Karpas-422 (cell line): ENCODE measurements around the gene SIK1. TPM values are rescaled to one million over a fixed set of nuclear protein-coding genes. Genes with fewer than 3 reads are reported as not detected.
"Not testable (repeated sequence)": the region's sequence is repeated elsewhere in the genome, so short reads cannot be mapped to it uniquely, and the experiment has no call there.

Experiments used
- DNase-seq: peaks from one replicate; pipeline ENCODE4 v3.0.0-alpha.2; 2015
- H2AFZ ChIP-seq: fragments of 200-600 bp; sonication (generic); 2 replicates; pipeline ENCODE4 v1.6.1; 2014; ENCODE audit warnings: antibody characterized with exemption, low read length, mixed read lengths
- H3K27ac ChIP-seq: fragments of 200-600 bp; sonication (generic); 2 replicates; pipeline ENCODE4 v1.5.1; 2014; ENCODE audit warnings: mild to moderate bottlenecking, low read length, moderate library complexity
- H3K27me3 ChIP-seq: fragments of 200-600 bp; sonication (generic); 2 replicates; pipeline ENCODE4 v1.6.1; 2014; ENCODE audit warnings: low read length, mixed read lengths
- H3K36me3 ChIP-seq: fragments of 200-600 bp; sonication (generic); 2 replicates; pipeline ENCODE4 v1.6.1; 2014; ENCODE audit warnings: low read length, mixed read lengths; ENCODE audit not compliant: insufficient read depth
- H3K4me1 ChIP-seq: fragments of 200-600 bp; sonication (generic); 2 replicates; pipeline ENCODE4 v1.6.1; 2014; ENCODE audit warnings: mild to moderate bottlenecking, low read length, mixed read lengths
- H3K4me2 ChIP-seq: fragments of 200-600 bp; sonication (generic); 2 replicates; pipeline ENCODE4 v1.6.1; 2014; ENCODE audit warnings: low read length, low read depth, mild to moderate bottlenecking; ENCODE audit not compliant: poor library complexity, severe bottlenecking
- H3K4me3 ChIP-seq: fragments of 200-600 bp; sonication (generic); 2 replicates; pipeline ENCODE4 v1.5.1; 2014; ENCODE audit warnings: mild to moderate bottlenecking, antibody characterized with exemption, low read length, mixed read lengths
- H3K79me2 ChIP-seq: fragments of 200-600 bp; sonication (generic); 2 replicates; pipeline ENCODE4 v1.6.1; 2014; ENCODE audit warnings: mild to moderate bottlenecking, low read length, mixed read lengths
- H3K9ac ChIP-seq: fragments of 200-600 bp; sonication (generic); 2 replicates; pipeline ENCODE4 v1.6.0; 2014; ENCODE audit warnings: low read length
- H3K9me2 ChIP-seq: fragments of 200-600 bp; sonication (generic), shearing (Covaris generic); replicated peaks from 2 replicates; pipeline ENCODE4 v1.6.0; 2014; ENCODE audit warnings: mild to moderate bottlenecking, low read length, moderate library complexity; ENCODE audit not compliant: insufficient read depth
- H3K9me3 ChIP-seq: fragments of 300-700, 200-600 bp; sonication (generic); 2 replicates; pipeline ENCODE4 v1.6.1; 2014; ENCODE audit warnings: low read length, mixed read lengths
- H4K20me1 ChIP-seq: fragments of 200-600 bp; sonication (generic); 2 replicates; pipeline ENCODE4 v1.6.1; 2014; ENCODE audit warnings: mild to moderate bottlenecking, antibody characterized with exemption, low read length, low read depth; ENCODE audit not compliant: insufficient read depth
- total RNA-seq: library from RNA; depleted of rRNA; stranded (reverse); fragments of >200 nt; shearing (Covaris generic); gene quantifications from 2 replicates; pipeline ENCODE4 v1.2.3, GENCODE V29; 2014; ENCODE audit warnings: low replicate concordance; rRNA removed

The SIK1 gene
- total RNA-seq = 2.7 and 4.3 TPM in 2 replicates

DNA sequence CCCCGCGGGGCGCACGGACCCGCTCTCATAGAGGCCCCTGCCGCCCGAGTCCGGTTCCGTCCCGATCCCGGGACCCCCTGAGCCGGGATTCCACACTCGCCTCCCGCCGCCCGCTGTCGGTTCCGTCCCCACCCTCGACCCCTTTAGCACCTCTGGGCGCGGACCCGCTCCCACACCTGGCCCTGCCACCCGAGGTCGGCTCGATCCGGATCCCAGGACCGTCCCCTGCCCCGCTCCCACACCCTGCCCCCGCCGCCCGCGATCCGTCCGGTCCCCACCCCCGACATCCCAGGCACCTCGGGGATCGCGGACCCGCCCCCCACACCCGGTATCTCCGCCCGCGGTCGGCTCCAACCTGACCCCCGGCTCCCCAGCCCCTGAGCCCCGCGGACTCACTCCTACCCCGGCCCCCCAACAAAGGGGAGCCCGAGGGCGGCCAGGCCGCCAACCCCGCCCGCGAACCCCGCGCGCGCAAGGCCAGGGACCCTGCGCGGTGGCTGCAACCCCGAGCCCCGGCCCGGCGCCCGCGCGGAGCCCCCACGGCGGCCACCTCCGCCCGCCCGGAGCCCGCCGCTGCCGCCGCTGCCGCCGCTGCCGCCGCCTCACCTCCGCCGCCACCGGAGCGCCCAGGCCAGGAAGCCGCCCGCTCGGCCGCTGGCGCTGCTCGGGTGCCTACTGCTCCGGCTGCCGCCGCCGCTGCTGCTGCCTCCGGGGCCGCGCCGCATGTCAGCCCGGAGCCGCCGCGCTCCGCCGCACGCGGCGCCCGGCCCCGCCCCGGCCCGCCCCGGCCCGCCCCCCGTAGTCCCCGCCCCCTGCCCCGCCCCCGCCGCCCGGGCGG, at the start of gene SIK1:
SIK1 (minus strand) TSS at position 728 of the 838 bp plus-strand sequence. CDS start 953 bp downstream, outside the sequence.
- H2AFZ ChIP-seq, H3K9me2 ChIP-seq, H3K79me2 ChIP-seq, H3K4me2 ChIP-seq, H3K9ac ChIP-seq, H3K36me3 ChIP-seq, H3K27me3 ChIP-seq, H3K4me1 ChIP-seq, H4K20me1 ChIP-seq, H3K4me3 ChIP-seq, H3K9me3 ChIP-seq, DNase-seq, H3K27ac ChIP-seq: not testable (repeated sequence)

GRCh38 chr21:43471597-43472242, 44.8 kb upstream of the SIK1 start:
- H4K20me1 ChIP-seq, H3K4me3 ChIP-seq, DNase-seq, H3K79me2 ChIP-seq, H3K36me3 ChIP-seq, H3K4me1 ChIP-seq, H3K9me2 ChIP-seq, H3K27me3 ChIP-seq, H3K9ac ChIP-seq, H3K9me3 ChIP-seq, H3K27ac ChIP-seq, H3K4me2 ChIP-seq, H2AFZ ChIP-seq: not testable (repeated sequence)

DNA sequence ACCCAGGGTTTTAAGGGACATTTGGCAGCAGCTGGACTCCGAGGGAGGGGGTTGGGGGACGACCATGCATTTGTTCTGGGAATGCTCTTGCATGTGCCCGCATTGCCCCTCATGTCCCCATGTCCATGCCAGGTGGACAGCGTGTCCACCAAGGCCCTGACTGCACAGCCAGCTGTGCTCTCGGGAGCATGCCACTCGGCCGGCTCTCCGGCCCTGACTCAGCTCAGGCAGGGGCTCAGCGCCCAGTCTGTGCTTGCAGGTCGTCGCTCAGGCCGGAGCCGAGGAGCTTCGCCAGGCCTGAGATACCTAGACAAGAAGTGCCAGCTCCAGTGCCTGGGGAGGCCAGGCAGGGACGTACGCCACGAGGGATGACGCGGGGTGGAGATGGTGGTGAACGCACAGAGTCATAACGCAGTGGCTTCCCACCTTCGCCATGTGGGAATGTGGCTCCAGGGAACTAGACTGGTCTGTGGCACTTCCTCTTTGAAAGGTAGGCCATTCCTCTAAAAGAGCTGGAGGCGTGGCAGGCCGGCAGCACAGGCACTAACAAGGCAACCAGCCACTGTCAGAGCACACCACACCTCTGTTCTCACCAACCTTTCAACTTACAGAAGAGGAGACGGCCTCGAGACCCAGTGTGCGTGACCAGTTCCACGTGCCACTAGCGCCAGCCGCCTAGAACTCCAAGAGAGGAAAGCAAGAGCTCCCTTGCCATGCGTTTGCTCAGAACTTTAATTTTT, 43.0 kb upstream of the SIK1 start:
- not testable (repeated sequence) for H3K4me2 ChIP-seq, H3K9me2 ChIP-seq, H3K36me3 ChIP-seq, H4K20me1 ChIP-seq, H3K9ac ChIP-seq, H3K9me3 ChIP-seq, H3K4me1 ChIP-seq, H3K79me2 ChIP-seq, H2AFZ ChIP-seq, H3K27me3 ChIP-seq, H3K4me3 ChIP-seq, H3K27ac ChIP-seq, DNase-seq

DNA sequence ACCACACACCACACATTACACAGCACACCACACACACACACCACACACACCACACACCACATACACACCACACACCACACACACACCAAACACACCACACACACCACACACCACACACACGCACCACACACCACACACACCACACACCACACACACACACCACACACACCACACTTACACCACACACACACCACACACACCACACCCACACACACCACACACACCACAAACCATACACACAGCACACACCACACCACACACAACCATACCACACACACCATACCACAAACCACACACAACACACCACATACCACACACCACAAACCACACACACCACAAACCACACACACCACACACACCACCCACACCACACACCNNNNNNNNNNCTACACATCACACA, 40.9 kb upstream of the SIK1 start:
- H3K9ac ChIP-seq = no peak overlapping the region
- H3K79me2 ChIP-seq = no peaks in the 10 kb centered on the region

GRCh38 chr21:43465159-43465558, 38.2 kb upstream of the SIK1 start:
- H3K27me3 ChIP-seq, H3K4me1 ChIP-seq, H4K20me1 ChIP-seq, H3K9me2 ChIP-seq, H3K36me3 ChIP-seq, H3K79me2 ChIP-seq, H3K4me2 ChIP-seq, H3K9ac ChIP-seq, H3K9me3 ChIP-seq, H2AFZ ChIP-seq, DNase-seq, H3K27ac ChIP-seq, H3K4me3 ChIP-seq: not testable (repeated sequence)

More for the DNA sequence above, 40.9 kb upstream of the SIK1 start:
- Histone ChIP-seq H3K9me2 (no peaks in the 10 kb centered on the region), H3K4me3 (no peak overlapping the region), H4K20me1 (no peaks in the 10 kb centered on the region), H3K27me3 (no peaks in the 10 kb centered on the region), H3K27ac (no peak overlapping the region), H3K4me2 (no peak overlapping the region), H3K4me1 (no peaks in the 10 kb centered on the region), H2AFZ (no peak overlapping the region), H3K9me3 (no peaks in the 10 kb centered on the region), H3K36me3 (no peaks in the 10 kb centered on the region)
- no peak for DNase-seq

- H3K4me1 ChIP-seq, H3K36me3 ChIP-seq, H3K9me3 ChIP-seq, H3K4me3 ChIP-seq, H3K4me2 ChIP-seq, DNase-seq, H3K9me2 ChIP-seq, H2AFZ ChIP-seq, H3K9ac ChIP-seq, H3K79me2 ChIP-seq, H3K27me3 ChIP-seq, H4K20me1 ChIP-seq, H3K27ac ChIP-seq: not testable (repeated sequence)
Observed at GRCh38 chr21:43463498-43464261, 36.7 kb upstream of the SIK1 start.

- H4K20me1 ChIP-seq, H3K27ac ChIP-seq: not testable (repeated sequence)
Observed at GRCh38 chr21:43462932-43463331, 36.0 kb upstream of the SIK1 start.

DNA sequence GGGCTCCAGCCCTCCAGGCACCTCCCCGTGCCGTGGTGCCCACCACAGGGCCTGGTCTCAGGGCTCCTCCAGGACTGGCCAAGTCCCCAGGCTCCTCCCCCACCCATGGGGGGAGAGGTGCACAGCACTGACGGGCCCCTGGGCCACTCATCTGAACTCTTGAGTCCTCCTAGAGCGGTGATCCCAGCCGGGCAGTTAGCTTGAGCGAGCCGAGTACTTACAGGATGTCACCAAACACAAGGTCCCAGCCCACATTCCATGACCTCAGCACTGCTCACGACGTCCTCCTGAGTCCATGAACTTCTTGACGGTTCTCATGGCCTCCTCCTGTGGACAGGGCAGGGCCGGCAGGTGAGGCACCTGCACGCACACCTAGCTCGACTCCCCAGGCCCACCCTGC, 33.5 kb upstream of the SIK1 start:
- not testable (repeated sequence) for H3K4me2 ChIP-seq, H3K9ac ChIP-seq, H3K9me2 ChIP-seq, H3K27me3 ChIP-seq, H3K4me3 ChIP-seq, H2AFZ ChIP-seq, H3K79me2 ChIP-seq, H3K4me1 ChIP-seq, H3K36me3 ChIP-seq, H3K9me3 ChIP-seq, H4K20me1 ChIP-seq, DNase-seq, H3K27ac ChIP-seq

More at GRCh38 chr21:43462932-43463331, 36.0 kb upstream of the SIK1 start:
- not testable (repeated sequence) for H3K4me1 ChIP-seq, H3K9me3 ChIP-seq, H3K4me3 ChIP-seq, H2AFZ ChIP-seq, H3K4me2 ChIP-seq, DNase-seq, H3K79me2 ChIP-seq, H3K9me2 ChIP-seq, H3K36me3 ChIP-seq, H3K27me3 ChIP-seq, H3K9ac ChIP-seq
